ENCODE results near the gene SBK2.

DNA sequence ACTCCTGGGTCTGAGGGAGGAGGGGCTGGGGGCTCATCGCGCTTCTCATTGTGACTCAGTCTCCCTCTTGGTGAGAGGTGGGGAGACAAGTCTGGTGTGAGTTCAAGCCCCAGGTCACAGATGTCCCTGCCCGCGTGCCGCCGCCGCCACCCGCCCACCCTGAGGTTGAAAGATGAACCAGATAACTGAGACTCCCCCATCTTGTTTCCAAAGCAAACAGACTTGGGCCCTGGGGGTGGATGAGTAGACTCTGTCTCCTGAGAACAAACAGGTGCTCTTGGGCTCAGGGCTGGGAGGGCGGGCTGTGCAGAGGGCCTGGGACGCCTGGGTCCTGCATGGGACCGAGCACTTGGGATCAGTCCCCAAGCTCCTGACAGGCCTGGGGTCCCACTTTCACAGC lies 567 bp downstream of the SBK2 start:
- TF ChIP-seq, protein P1, sequence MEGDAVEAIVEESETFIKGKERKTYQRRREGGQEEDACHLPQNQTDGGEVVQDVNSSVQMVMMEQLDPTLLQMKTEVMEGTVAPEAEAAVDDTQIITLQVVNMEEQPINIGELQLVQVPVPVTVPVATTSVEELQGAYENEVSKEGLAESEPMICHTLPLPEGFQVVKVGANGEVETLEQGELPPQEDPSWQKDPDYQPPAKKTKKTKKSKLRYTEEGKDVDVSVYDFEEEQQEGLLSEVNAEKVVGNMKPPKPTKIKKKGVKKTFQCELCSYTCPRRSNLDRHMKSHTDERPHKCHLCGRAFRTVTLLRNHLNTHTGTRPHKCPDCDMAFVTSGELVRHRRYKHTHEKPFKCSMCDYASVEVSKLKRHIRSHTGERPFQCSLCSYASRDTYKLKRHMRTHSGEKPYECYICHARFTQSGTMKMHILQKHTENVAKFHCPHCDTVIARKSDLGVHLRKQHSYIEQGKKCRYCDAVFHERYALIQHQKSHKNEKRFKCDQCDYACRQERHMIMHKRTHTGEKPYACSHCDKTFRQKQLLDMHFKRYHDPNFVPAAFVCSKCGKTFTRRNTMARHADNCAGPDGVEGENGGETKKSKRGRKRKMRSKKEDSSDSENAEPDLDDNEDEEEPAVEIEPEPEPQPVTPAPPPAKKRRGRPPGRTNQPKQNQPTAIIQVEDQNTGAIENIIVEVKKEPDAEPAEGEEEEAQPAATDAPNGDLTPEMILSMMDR (IDR thresholded peaks at IDR 0.05 in 4 of 5, conservative IDR thresholded peaks at IDR 0.05 in 1 of 5): no peak
- TF ChIP-seq POLR2A (IDR thresholded peaks at IDR 0.05): no peak

Data from gastrocnemius medialis (tissue), 4 donors.